Measurements from ENCODE around the gene YIPF5.

The YIPF5 gene

DNA sequence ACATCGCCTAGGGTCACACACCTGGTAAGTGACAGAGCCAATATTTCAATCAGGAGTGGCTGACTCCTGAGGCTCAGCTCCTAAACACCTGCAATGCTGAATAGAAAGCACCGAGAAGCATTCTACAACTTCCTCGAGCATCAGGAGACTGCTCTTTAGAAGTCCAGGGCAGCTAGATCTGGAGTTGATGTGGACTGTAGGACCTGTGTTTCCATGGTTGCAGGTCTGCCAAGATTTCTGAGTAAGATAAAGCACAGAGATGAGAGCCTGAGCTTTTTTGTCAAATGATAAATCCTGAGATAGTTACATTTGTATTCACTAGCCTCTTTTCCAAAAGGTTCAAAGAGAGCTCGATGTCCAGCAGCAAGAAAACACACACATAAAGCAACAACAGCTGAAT, 43.8 kb downstream of the YIPF5 start:
- DNase-seq (ENCODE audit: low read depth in 3 of 3, low spot score in 1 of 3), result no peak

DNA sequence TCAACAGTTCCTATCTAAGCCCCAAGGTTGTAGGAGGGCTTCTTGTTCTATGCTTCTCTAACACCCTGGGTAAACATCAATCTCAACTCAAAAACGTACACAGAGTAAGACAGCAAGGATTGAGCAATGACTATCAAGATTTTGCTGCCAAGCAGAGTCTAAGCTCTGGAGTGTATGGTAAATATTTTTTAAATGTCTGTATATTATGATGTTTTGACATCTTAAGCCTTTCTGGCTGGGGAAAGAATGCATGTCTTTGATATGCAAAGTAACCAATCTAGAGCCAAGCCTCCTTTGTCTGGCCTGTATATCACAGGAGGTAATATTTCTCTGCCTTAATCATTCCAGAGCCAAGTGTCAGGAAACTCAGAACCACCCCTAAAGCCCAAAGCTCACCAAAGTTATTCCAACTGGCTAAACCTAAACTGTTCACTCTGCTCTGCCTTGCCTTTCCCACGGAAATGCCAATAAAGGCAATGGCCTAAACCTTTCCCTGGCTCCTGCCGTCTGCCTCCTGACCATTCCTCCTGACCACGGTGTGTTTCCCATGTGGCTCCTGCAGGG, 45.2 kb downstream of the YIPF5 start:
- DNase-seq (ENCODE audit: low read depth in 3 of 3, low spot score in 1 of 3), result no peak

DNA sequence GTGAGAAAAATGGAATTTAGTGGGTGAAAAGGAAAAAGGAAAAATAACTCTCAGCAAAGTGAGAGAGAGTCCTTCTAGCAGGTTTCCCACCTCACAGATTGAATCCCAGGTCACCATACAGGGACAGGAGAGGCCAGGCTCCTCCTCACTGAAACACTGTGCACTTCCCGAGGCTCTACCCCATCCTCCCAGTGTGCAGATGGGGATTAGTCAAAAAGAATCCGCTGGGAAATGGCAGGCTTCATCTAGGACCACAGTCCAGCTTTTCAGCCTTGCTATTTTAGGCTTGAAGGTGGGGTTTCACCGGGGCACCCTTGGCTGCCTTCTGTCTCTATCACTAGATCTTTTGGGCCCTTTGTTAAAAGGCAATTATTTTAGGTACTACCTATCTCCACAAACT, 47.8 kb downstream of the YIPF5 start:
- no peak for DNase-seq (ENCODE audit: low read depth in 3 of 3, low spot score in 1 of 3)

DNA sequence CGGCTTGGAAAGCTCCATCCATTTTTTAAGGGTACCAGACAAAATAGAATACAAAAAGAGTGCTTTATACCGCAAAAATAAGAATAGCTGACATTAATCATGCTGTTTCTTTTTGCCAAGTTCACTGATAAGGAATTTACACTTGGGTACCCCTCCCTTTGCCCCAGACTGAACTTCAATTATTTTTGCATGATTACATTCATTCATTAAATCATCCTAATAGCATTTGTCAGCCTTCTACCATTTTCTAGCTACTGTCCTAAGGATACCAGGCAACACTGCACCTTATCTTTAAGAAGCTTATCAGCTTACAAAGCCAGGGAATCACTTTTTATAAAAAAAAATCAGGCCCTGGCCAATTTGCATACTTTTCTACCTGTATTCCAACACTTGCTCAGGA, 48.4 kb downstream of the YIPF5 start:
- no peak for DNase-seq (ENCODE audit: low read depth in 3 of 3, low spot score in 1 of 3)

DNA sequence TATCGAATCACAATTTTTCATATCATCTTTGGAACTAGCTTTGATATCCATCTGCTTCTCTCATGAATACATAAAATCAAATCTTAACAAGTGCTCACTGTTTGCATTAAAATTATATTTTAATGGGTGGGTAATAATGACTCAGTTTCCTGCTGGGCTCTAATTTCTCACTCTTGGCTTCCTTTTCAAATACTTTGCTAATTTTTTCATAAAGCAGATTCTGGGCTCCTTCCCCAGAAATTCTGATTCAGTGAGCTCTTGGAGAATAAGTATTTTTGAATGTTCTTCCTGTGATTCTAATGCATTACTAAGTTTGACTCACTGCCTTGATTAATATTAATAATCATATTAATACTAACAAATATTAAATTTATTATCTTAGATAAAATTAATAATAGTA, 48.9 kb downstream of the YIPF5 start:
- DNase-seq (ENCODE audit: low read depth in 3 of 3, low spot score in 1 of 3), result no peak

DNA sequence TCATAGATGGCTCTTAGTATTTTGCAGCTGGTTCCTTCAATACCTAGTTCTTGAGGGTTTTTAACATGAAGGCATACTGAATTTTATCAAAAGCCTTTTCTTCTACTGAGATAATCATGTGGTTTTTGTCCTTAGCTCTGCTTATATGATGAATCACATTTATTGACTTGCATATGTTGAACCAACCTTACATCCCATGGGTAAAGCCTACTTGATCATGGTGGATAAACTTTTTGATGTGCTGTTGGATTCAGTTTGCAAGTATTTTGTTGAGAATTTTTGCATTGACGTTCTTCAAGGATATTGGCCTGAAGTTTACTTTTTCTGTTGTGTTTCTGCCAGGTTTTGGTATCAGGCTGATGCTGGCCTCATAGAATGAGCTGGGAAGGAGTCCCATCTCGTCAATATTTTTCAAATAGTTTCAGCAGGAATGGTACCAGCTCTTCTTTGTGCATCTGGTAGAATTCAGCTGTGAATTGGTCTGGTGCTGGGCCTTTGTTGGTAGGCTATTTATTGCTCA, 49.7 kb downstream of the YIPF5 start:
- no peak for DNase-seq (ENCODE audit: low read depth in 3 of 3, low spot score in 1 of 3)

DNA sequence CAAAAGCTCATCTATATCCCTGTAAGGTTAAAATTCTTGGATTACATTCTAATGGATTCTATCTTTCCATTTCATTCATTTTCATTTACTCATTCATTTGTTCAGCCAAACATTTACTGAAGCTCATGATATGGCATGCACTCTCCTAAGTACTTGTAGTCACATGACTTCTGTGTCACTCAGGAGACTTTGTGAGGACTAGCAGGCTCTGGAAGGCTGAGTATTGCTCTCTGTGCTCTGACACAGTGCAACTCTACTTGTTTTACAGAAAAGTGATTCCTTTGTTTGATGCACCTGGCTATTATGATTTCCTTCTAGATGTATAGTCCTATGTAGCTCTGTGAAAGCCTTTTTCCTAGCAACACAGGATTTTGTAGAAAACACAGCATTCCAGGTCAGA, 53.0 kb downstream of the YIPF5 start:
- no peak for DNase-seq (ENCODE audit: low read depth in 3 of 3, low spot score in 1 of 3)

DNA sequence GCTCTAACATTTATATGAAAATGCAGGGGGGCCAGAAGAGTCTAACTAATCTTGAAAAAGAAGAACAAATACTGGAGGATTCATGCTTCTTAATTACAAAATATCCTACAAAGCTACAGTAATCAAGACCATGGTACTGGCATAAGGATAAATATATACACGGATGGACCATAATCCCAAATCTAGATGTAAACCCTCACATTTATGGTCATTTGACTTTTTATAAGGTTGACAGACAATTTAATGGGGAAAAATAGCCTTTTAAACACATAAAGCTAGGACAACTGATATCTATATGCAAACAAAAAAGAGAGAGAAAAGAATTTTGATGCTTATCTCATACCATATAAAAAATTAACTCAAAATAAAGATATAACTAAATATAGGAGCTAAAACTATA, 55.9 kb downstream of the YIPF5 start:
- DNase-seq (ENCODE audit: low read depth in 3 of 3, low spot score in 1 of 3), result no peak

All from stimulated activated CD4-positive, alpha-beta T cell treated with anti-CD3 and anti-CD28 coated beads, TNF-alpha, amount 100 ng/mL, for 1 hour (primary cell).